ENCODE measurements around the gene HRH3. TPM values are rescaled to one million over a fixed set of nuclear protein-coding genes. Genes with fewer than 3 reads are reported as not detected.
A peak's percentile ranks its signal among the peaks of the same experiment; 100 is the strongest.

HRH3 gene
- total RNA-seq, 1 donor from 2014 or later, result 0.52 TPM

DNA sequence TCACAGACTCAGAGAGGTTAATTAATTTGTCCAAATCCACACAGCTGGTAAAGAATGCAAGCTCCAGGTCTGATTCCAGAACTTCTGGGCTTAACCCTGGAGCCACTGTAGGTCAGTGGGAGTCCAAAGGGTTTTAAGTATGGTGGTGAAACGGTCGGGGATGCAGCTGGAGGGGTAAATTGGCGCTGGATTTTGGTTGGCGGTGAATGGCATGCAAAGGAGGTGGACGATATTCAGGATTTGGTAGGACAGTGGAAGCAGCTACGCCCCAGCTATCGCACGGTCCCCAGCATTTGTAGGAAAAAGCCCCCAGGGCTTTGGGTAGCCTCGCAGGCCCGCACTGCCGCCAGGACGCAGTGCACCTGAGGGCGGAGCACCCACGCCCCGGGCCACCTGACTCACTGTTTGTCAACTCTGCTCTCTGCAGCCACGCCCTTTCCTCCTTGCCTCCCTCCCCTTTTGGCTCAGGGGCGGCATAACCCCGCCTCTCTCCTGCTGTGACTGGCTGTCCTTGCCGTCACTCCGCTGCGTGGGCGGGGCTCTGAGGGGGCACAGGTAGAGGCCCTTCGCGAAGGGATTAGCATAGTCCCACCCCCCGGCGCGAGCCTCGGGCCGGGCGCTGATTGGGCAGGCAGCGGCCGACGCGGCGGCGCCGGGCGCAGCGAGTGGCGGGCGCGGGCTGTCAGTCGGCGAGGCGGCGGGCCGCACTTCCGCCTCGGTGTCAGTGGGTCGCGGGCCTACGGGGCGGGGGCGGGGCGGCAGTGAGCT lies 17.9 kb upstream of the HRH3 start, which contains the start of gene OSBPL2:
Gene OSBPL2 (plus strand): TSS at position 721 of the 768 bp plus-strand sequence. CDS start 17,664 bp downstream, outside the sequence.
- Histone ChIP-seq H3K27me3 (ENCODE audit: control insufficient read depth in 3 of 3, insufficient read depth in 3 of 3, low read length in 3 of 3) (no peaks in the 10 kb centered on the region), H3K4me1 (ENCODE audit: control insufficient read depth in 3 of 3, insufficient read depth in 3 of 3, low read length in 3 of 3) (peaks cover 51 to 85% (median 61%) of the 10 kb centered on the region in 3 donors), H3K9me3 (ENCODE audit: control insufficient read depth in 3 of 3, low read length in 3 of 3) (no peaks in the 10 kb centered on the region), H3K4me3 (ENCODE audit: low read length in 3 of 3) (peak within 1 kb of the TSS; percentile 80 to 87 (median 85)), H3K36me3 (ENCODE audit: control insufficient read depth in 3 of 3, insufficient read depth in 3 of 3, low read length in 3 of 3) (peaks cover 4 to 8% (median 8%) of the 10 kb centered on the region in 3 donors), H3K27ac (ENCODE audit: low read depth, low read length) (peak within 1 kb of the TSS; percentile 86), H3K9ac (ENCODE audit: low read depth in 1 of 3, low read length in 3 of 3) (peak within 1 kb of the TSS; percentile 85 to 87 (median 87))

DNA sequence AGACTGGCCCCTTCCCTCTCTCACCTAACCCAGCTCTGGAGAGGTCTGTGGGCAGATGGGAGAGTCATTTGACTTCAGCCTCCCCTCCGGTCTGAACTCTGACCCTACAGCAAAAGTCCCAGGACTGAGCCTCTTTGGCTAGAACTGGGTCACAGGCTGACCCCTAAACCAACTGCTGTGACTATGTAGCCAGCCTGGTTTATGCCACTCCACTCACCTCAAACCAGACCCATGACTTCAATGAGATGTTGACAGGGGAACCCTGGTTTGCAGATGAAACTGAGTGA lies 17.4 kb upstream of the HRH3 start:
- Histone ChIP-seq H3K9ac (ENCODE audit: low read depth in 1 of 3, low read length in 3 of 3) (peak overlapping the region in 2 of 3 donors; percentile 72 to 87), H3K36me3 (ENCODE audit: control insufficient read depth in 3 of 3, insufficient read depth in 3 of 3, low read length in 3 of 3) (peaks cover 0 to 6% (median 4%) of the 10 kb centered on the region in 3 donors), H3K4me3 (ENCODE audit: low read length in 3 of 3) (peak overlapping the region; percentile 77 to 81 (median 80)), H3K27ac (ENCODE audit: low read depth, low read length) (peak overlapping the region; percentile 82), H3K9me3 (ENCODE audit: control insufficient read depth in 3 of 3, low read length in 3 of 3) (no peaks in the 10 kb centered on the region), H3K4me1 (ENCODE audit: control insufficient read depth in 3 of 3, insufficient read depth in 3 of 3, low read length in 3 of 3) (peaks cover 51 to 80% (median 59%) of the 10 kb centered on the region in 3 donors), H3K27me3 (ENCODE audit: control insufficient read depth in 3 of 3, insufficient read depth in 3 of 3, low read length in 3 of 3) (peaks cover 0 to 1% (median 0%) of the 10 kb centered on the region in 3 donors)

DNA sequence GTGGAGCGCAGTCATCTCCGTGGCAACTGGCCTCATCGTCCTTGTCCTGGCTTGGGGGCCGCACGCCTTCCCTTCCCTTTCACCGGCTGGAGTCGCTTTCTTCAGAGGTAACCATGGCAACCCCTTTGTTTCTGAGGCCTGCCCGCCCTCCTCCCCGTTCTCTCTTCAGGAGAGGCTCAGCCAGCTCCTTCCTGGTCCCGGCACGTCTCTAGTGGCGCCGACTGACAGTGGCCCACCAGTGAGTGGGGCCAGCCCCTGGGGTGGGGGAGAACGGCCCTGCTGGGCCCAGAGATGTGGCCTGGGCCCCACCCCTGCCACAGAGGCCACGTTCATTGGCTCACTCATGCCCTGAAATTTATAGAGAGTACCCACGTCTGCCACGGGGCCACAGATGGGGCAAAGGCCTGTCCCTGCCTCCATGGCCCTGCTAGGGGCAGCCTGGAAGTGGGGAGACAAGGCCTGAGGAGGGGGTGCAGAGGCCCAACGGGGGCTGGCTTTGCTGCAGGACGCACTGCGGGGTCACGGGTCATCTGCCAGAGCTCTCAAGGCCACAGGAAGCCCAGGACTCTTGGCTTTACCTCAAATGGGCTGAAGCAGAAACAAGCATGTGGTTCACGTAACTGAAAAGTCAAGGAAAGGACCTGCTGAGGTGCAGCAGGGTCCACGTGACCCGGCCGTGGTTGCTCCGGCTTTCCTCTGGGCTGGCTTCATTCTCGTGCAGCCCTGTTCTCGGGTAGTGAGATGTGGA lies 16.9 kb upstream of the HRH3 start:
- H3K36me3 ChIP-seq (ENCODE audit: control insufficient read depth in 3 of 3, insufficient read depth in 3 of 3, low read length in 3 of 3), result peaks cover 0 to 6% (median 4%) of the 10 kb centered on the region in 3 donors

DNA sequence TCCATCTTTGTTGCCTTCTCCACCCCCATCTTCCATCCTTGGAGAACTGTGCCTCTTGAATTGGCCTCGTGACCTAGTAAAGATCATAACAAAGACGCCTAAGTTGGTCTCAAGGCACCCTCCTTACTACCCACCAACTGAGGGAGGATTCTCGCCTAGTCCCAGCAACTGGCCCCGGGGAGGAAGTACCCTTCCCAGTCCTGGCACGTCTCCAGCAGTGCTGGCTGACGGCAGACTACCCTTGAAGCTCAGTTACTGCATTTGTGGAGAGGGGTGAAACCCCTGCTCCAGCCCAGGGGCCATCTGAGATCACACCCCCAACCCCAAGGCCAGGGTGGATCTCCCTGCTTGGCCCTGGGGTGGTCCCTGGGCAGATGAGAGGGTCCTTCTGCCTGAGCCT lies 16.1 kb upstream of the HRH3 start:
- H3K27me3 ChIP-seq (ENCODE audit: control insufficient read depth in 3 of 3, insufficient read depth in 3 of 3, low read length in 3 of 3), result peaks cover 0 to 7% (median 0%) of the 10 kb centered on the region in 3 donors
- H3K4me3 ChIP-seq (ENCODE audit: low read length in 3 of 3), result peak overlapping the region in 1 of 3 donors; percentile 65
- H3K36me3 ChIP-seq (ENCODE audit: control insufficient read depth in 3 of 3, insufficient read depth in 3 of 3, low read length in 3 of 3), result peaks cover 0 to 4% (median 2%) of the 10 kb centered on the region in 3 donors
- peak overlapping the region in 1 of 3 donors; percentile 12 for H3K9ac ChIP-seq (ENCODE audit: low read depth in 1 of 3, low read length in 3 of 3)
- H3K4me1 ChIP-seq (ENCODE audit: control insufficient read depth in 3 of 3, insufficient read depth in 3 of 3, low read length in 3 of 3), result peaks cover 48 to 68% (median 51%) of the 10 kb centered on the region in 3 donors
- no peak overlapping the region for H3K27ac ChIP-seq (ENCODE audit: low read depth, low read length)
- no peaks in the 10 kb centered on the region for H3K9me3 ChIP-seq (ENCODE audit: control insufficient read depth in 3 of 3, low read length in 3 of 3)

More for the DNA sequence above, 16.9 kb upstream of the HRH3 start:
- Histone ChIP-seq H3K27ac (ENCODE audit: low read depth, low read length) (peak overlapping the region; percentile 82), H3K9me3 (ENCODE audit: control insufficient read depth in 3 of 3, low read length in 3 of 3) (no peaks in the 10 kb centered on the region), H3K9ac (ENCODE audit: low read depth in 1 of 3, low read length in 3 of 3) (peak overlapping the region in 1 of 3 donors; percentile 72), H3K4me3 (ENCODE audit: low read length in 3 of 3) (peak overlapping the region in 2 of 3 donors; percentile 77 to 80), H3K27me3 (ENCODE audit: control insufficient read depth in 3 of 3, insufficient read depth in 3 of 3, low read length in 3 of 3) (peaks cover 0 to 6% (median 0%) of the 10 kb centered on the region in 3 donors), H3K4me1 (ENCODE audit: control insufficient read depth in 3 of 3, insufficient read depth in 3 of 3, low read length in 3 of 3) (peaks cover 51 to 75% (median 54%) of the 10 kb centered on the region in 3 donors)

GRCh38 chr20:62235777-62236157 lies 15.7 kb upstream of the HRH3 start:
- Histone ChIP-seq H3K36me3 (ENCODE audit: control insufficient read depth in 3 of 3, insufficient read depth in 3 of 3, low read length in 3 of 3) (peaks cover 0 to under 1% (median 0%) of the 10 kb centered on the region in 3 donors), H3K4me1 (ENCODE audit: control insufficient read depth in 3 of 3, insufficient read depth in 3 of 3, low read length in 3 of 3) (peaks cover 47 to 65% (median 51%) of the 10 kb centered on the region in 3 donors), H3K9me3 (ENCODE audit: control insufficient read depth in 3 of 3, low read length in 3 of 3) (no peaks in the 10 kb centered on the region), H3K4me3 (ENCODE audit: low read length in 3 of 3) (peak overlapping the region in 2 of 3 donors; percentile 43 to 65), H3K27me3 (ENCODE audit: control insufficient read depth in 3 of 3, insufficient read depth in 3 of 3, low read length in 3 of 3) (peaks cover 0 to 7% (median 0%) of the 10 kb centered on the region in 3 donors), H3K9ac (ENCODE audit: low read depth in 1 of 3, low read length in 3 of 3) (peak overlapping the region; percentile 61 to 78 (median 72)), H3K27ac (ENCODE audit: low read depth, low read length) (peak overlapping the region; percentile 84)

- Histone ChIP-seq H3K4me1 (ENCODE audit: control insufficient read depth in 3 of 3, insufficient read depth in 3 of 3, low read length in 3 of 3) (peaks cover 46 to 61% (median 51%) of the 10 kb centered on the region in 3 donors), H3K4me3 (ENCODE audit: low read length in 3 of 3) (peak overlapping the region; percentile 43 to 65 (median 49)), H3K27ac (ENCODE audit: low read depth, low read length) (peak overlapping the region; percentile 84), H3K9ac (ENCODE audit: low read depth in 1 of 3, low read length in 3 of 3) (peak overlapping the region; percentile 72 to 78 (median 73)), H3K36me3 (ENCODE audit: control insufficient read depth in 3 of 3, insufficient read depth in 3 of 3, low read length in 3 of 3) (no peaks in the 10 kb centered on the region), H3K9me3 (ENCODE audit: control insufficient read depth in 3 of 3, low read length in 3 of 3) (no peaks in the 10 kb centered on the region), H3K27me3 (ENCODE audit: control insufficient read depth in 3 of 3, insufficient read depth in 3 of 3, low read length in 3 of 3) (peaks cover 0 to 7% (median 0%) of the 10 kb centered on the region in 3 donors)
Measured at GRCh38 chr20:62235001-62235776, 15.1 kb upstream of the HRH3 start.

DNA sequence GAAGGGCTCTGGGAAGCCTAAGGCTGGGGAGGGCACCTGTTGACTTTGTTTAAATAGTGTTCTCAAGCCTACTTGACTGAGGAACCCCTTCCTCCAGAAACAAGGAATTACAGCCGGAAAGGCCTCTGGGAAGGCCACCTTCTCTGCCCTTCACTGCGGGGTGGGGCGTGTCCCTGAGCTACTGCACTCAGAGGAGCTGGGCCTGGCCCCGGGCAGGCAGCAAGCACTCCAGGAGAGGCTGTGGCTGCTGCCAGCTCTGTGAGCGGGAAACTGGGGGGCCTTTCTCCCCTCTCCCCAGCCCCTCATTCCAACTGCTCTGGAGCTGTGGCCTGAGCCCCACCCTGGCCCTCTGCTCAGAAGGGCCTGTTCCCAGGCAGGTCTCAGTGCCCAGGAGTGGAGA lies 14.3 kb upstream of the HRH3 start:
- H3K9me3 ChIP-seq (ENCODE audit: control insufficient read depth in 3 of 3, low read length in 3 of 3), result no peaks in the 10 kb centered on the region
- H3K27me3 ChIP-seq (ENCODE audit: control insufficient read depth in 3 of 3, insufficient read depth in 3 of 3, low read length in 3 of 3), result peaks cover 0 to 7% (median 0%) of the 10 kb centered on the region in 3 donors
- H3K36me3 ChIP-seq (ENCODE audit: control insufficient read depth in 3 of 3, insufficient read depth in 3 of 3, low read length in 3 of 3), result no peaks in the 10 kb centered on the region
- peak overlapping the region; percentile 84 for H3K27ac ChIP-seq (ENCODE audit: low read depth, low read length)
- H3K4me1 ChIP-seq (ENCODE audit: control insufficient read depth in 3 of 3, insufficient read depth in 3 of 3, low read length in 3 of 3), result peaks cover 39 to 54% (median 43%) of the 10 kb centered on the region in 3 donors
- H3K4me3 ChIP-seq (ENCODE audit: low read length in 3 of 3), result peak overlapping the region in 1 of 3 donors; percentile 65
- peak overlapping the region; percentile 72 to 78 (median 73) for H3K9ac ChIP-seq (ENCODE audit: low read depth in 1 of 3, low read length in 3 of 3)

GRCh38 chr20:62233684-62234083 lies 13.6 kb upstream of the HRH3 start:
- H3K27ac ChIP-seq (ENCODE audit: low read depth, low read length), result no peak overlapping the region
- H3K9me3 ChIP-seq (ENCODE audit: control insufficient read depth in 3 of 3, low read length in 3 of 3), result no peaks in the 10 kb centered on the region
- H3K27me3 ChIP-seq (ENCODE audit: control insufficient read depth in 3 of 3, insufficient read depth in 3 of 3, low read length in 3 of 3), result peaks cover 0 to 8% (median 0%) of the 10 kb centered on the region in 3 donors
- no peak overlapping the region for H3K4me3 ChIP-seq (ENCODE audit: low read length in 3 of 3)
- no peaks in the 10 kb centered on the region for H3K36me3 ChIP-seq (ENCODE audit: control insufficient read depth in 3 of 3, insufficient read depth in 3 of 3, low read length in 3 of 3)
- H3K9ac ChIP-seq (ENCODE audit: low read depth in 1 of 3, low read length in 3 of 3), result no peak overlapping the region
- H3K4me1 ChIP-seq (ENCODE audit: control insufficient read depth in 3 of 3, insufficient read depth in 3 of 3, low read length in 3 of 3), result peaks cover 34 to 49% (median 39%) of the 10 kb centered on the region in 3 donors

All from skeletal muscle tissue (tissue), 4 donors.